ENCODE measurements around the gene ST6GALNAC1.

Gene ST6GALNAC1

GRCh38 chr17:76674600-76674999, 31.0 kb upstream of the ST6GALNAC1 start:
- DNase-seq (ENCODE audit: low spot score), result no peak

- DNase-seq (ENCODE audit: low spot score), result no peak
Observed at GRCh38 chr17:76673729-76674128, 30.2 kb upstream of the ST6GALNAC1 start.

GRCh38 chr17:76672892-76673291, 29.3 kb upstream of the ST6GALNAC1 start:
- DNase-seq (ENCODE audit: low spot score), result no peak

GRCh38 chr17:76672270-76672851, 28.8 kb upstream of the ST6GALNAC1 start:
- DNase-seq (ENCODE audit: low spot score), result no peak

GRCh38 chr17:76671912-76672262, 28.3 kb upstream of the ST6GALNAC1 start:
- DNase-seq (ENCODE audit: low spot score), result no peak

GRCh38 chr17:76671123-76671911, 27.8 kb upstream of the ST6GALNAC1 start:
- peak; percentile 100 for DNase-seq (ENCODE audit: low spot score)

- no peak for DNase-seq (ENCODE audit: low spot score)
Observed at GRCh38 chr17:76670718-76671122, 27.2 kb upstream of the ST6GALNAC1 start.

- no peak for DNase-seq (ENCODE audit: low spot score)
Observed at GRCh38 chr17:76670020-76670717, 26.6 kb upstream of the ST6GALNAC1 start.

- no peak for DNase-seq (ENCODE audit: low spot score)
Observed at GRCh38 chr17:76667786-76668453, 24.4 kb upstream of the ST6GALNAC1 start.

- no peak for DNase-seq (ENCODE audit: low spot score)
Observed at GRCh38 chr17:76667491-76667755, 23.9 kb upstream of the ST6GALNAC1 start.

GRCh38 chr17:76660656-76661042, 17.1 kb upstream of the ST6GALNAC1 start:
- no peak for DNase-seq (ENCODE audit: low spot score)

GRCh38 chr17:76659928-76660655, 16.5 kb upstream of the ST6GALNAC1 start:
- peak; percentile 68 for DNase-seq (ENCODE audit: low spot score)

GRCh38 chr17:76658242-76658662, 14.7 kb upstream of the ST6GALNAC1 start:
- DNase-seq (ENCODE audit: low spot score), result no peak

GRCh38 chr17:76657505-76658241, 14.1 kb upstream of the ST6GALNAC1 start:
- DNase-seq (ENCODE audit: low spot score), result no peak

- DNase-seq (ENCODE audit: low spot score), result no peak
Observed at GRCh38 chr17:76654408-76654807, 10.9 kb upstream of the ST6GALNAC1 start.

GRCh38 chr17:76650504-76650903, 6.9 kb upstream of the ST6GALNAC1 start:
- no peak for DNase-seq (ENCODE audit: low spot score)

GRCh38 chr17:76646712-76647111, 3.2 kb upstream of the ST6GALNAC1 start:
- no peak for DNase-seq (ENCODE audit: low spot score)

GRCh38 chr17:76645481-76645880, 1.9 kb upstream of the ST6GALNAC1 start:
- no peak for DNase-seq (ENCODE audit: low spot score)

GRCh38 chr17:76644995-76645394, 1.4 kb upstream of the ST6GALNAC1 start:
- no peak for DNase-seq (ENCODE audit: low spot score)

- DNase-seq (ENCODE audit: low spot score), result no peak
Observed at GRCh38 chr17:76642994-76643393, 563 bp downstream of the ST6GALNAC1 start.

GRCh38 chr17:76642032-76642561, 1.5 kb downstream of the ST6GALNAC1 start:
- DNase-seq (ENCODE audit: low spot score), result no peak
